PFSK-1 (cell line): ENCODE results near the gene TSPAN18.

ENCODE experiments used
- FOXP2 ChIP-seq: optimal IDR thresholded peaks from 2 replicates; pipeline ENCODE3; 2011; ENCODE audit warnings: borderline replicate concordance, control low read depth, inconsistent platforms; ENCODE audit not compliant: insufficient read depth; ENCODE audit errors: extremely low read length, extremely low read depth
- POLR2AphosphoS5 ChIP-seq: IDR thresholded peaks from 2 replicates; pipeline ENCODE4 v1.6.1; 2012; ENCODE audit warnings: low read depth, mild to moderate bottlenecking, control low read depth, low read length, moderate library complexity
- SIN3A ChIP-seq: IDR thresholded peaks from 2 replicates; pipeline ENCODE4 v1.6.1; 2012; ENCODE audit warnings: mild to moderate bottlenecking, low read length, moderate library complexity, borderline replicate concordance; ENCODE audit not compliant: insufficient read depth
- TAF1 ChIP-seq: IDR thresholded peaks from 2 replicates; pipeline ENCODE4 v1.6.1; 2012; ENCODE audit warnings: low read length, control low read depth, borderline replicate concordance; ENCODE audit not compliant: insufficient read depth
- TF ChIP-seq, protein P1 (sequence below), 2 experiments: IDR thresholded peaks; 2 replicates each; pipeline versions ENCODE4 v1.6.1 to v1.8.0; 2011 to 2012; ENCODE audit warnings: low read depth in 2 of 2, low read length in 2 of 2, control low read depth in 1 of 2, inconsistent platforms in 1 of 2, mild to moderate bottlenecking in 1 of 2, moderate library complexity in 1 of 2; ENCODE audit not compliant: insufficient read depth in 1 of 2

TSPAN18 gene

DNA sequence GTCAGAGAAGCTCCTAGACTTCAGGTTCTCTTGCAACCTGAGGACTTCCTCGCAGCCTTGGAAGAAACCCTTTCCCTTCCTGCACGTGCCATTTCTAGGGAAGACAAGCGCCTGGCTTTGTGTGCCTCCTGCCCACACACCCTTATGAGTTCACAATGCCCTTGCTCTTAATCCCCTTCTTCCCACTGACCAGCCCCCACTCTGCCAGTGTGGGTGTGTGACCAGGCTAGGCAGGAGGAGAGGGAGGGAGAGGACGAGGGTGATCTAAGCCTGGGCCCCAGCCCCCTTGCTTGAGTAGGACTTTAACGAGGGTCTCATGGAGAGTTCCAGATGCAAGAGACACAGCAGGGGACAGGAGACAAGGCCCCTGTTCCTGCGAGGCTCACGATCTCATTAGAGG is 193.7 kb downstream of the TSPAN18 start:
- TF ChIP-seq FOXP2: no peak
- TF ChIP-seq, protein P1, sequence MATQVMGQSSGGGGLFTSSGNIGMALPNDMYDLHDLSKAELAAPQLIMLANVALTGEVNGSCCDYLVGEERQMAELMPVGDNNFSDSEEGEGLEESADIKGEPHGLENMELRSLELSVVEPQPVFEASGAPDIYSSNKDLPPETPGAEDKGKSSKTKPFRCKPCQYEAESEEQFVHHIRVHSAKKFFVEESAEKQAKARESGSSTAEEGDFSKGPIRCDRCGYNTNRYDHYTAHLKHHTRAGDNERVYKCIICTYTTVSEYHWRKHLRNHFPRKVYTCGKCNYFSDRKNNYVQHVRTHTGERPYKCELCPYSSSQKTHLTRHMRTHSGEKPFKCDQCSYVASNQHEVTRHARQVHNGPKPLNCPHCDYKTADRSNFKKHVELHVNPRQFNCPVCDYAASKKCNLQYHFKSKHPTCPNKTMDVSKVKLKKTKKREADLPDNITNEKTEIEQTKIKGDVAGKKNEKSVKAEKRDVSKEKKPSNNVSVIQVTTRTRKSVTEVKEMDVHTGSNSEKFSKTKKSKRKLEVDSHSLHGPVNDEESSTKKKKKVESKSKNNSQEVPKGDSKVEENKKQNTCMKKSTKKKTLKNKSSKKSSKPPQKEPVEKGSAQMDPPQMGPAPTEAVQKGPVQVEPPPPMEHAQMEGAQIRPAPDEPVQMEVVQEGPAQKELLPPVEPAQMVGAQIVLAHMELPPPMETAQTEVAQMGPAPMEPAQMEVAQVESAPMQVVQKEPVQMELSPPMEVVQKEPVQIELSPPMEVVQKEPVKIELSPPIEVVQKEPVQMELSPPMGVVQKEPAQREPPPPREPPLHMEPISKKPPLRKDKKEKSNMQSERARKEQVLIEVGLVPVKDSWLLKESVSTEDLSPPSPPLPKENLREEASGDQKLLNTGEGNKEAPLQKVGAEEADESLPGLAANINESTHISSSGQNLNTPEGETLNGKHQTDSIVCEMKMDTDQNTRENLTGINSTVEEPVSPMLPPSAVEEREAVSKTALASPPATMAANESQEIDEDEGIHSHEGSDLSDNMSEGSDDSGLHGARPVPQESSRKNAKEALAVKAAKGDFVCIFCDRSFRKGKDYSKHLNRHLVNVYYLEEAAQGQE (IDR thresholded peaks at IDR 0.05; ENCODE audit: insufficient read depth in 1 of 2, low read depth in 2 of 2, low read length in 2 of 2): no peak

DNA sequence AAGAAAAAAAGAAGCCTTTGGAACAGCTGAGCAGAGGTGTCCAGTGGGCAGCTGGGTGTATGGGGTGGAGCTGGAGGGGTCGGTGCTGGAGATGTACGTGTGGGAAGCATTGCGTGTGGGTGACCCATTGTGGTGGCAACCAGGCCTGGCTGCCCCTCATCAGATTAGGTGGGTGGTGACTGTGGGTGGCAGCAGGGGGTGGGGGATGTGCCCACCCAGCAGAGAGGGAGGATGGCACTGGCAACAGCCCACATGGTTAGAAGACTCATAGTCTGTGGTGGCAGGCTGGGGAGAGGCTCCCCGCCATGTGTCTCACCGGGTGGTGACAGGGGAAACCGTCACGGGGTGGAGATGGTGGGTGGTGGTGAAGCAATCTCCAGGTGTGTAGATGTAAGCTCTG is 196.4 kb downstream of the TSPAN18 start:
- TF ChIP-seq SIN3A (no peak), POLR2AphosphoS5 (no peak), FOXP2 (no peak), TAF1 (no peak)
- TF ChIP-seq, protein P1 (IDR thresholded peaks at IDR 0.05; ENCODE audit: insufficient read depth in 1 of 2, low read depth in 2 of 2, low read length in 2 of 2): no peak

DNA sequence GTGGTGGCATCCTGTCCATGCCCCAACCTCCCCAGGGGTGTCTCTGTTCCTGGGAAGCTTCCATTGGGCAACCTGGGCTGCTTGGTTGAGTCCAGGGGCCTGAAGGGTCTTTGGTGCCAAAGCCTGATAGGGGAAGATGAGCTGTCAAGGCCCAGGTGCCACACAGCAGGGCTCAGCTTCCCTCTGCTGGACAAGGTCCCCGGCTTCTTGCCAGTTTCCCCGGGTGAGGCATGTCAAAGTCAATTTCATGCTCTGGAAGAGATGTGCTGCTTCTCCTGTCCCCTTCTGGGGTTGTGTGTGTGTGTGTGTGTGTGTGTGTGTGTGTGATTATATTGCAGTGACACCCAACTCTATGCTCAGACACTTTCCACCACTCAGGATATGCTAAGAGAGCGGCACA is 197.0 kb downstream of the TSPAN18 start:
- TF ChIP-seq, protein P1 (IDR thresholded peaks at IDR 0.05; ENCODE audit: insufficient read depth in 1 of 2, low read depth in 2 of 2, low read length in 2 of 2): no peak

DNA sequence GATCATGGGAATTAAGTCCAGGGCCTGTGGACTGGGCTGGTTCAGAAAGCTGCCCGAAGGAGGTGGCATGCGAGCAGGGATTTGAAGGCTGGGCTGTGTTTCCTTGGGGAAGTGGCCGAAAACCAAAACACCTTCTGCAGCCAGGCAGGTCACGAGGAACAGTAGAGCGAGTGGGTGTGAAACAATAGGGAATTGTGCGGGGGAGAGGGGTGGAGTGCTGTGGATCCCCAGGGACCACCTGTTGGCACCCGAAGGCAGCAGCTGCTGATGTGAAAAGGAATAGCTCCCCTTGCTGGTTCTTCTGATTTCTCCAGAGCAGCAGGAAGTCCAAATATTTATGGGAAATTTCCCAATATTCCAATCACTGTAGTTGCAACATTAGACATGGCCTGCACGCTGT is 199.3 kb downstream of the TSPAN18 start:
- TF ChIP-seq SIN3A (no peak), FOXP2 (no peak), TAF1 (no peak), POLR2AphosphoS5 (no peak)
- TF ChIP-seq, protein P1 (IDR thresholded peaks at IDR 0.05; ENCODE audit: insufficient read depth in 1 of 2, low read depth in 2 of 2, low read length in 2 of 2): no peak

DNA sequence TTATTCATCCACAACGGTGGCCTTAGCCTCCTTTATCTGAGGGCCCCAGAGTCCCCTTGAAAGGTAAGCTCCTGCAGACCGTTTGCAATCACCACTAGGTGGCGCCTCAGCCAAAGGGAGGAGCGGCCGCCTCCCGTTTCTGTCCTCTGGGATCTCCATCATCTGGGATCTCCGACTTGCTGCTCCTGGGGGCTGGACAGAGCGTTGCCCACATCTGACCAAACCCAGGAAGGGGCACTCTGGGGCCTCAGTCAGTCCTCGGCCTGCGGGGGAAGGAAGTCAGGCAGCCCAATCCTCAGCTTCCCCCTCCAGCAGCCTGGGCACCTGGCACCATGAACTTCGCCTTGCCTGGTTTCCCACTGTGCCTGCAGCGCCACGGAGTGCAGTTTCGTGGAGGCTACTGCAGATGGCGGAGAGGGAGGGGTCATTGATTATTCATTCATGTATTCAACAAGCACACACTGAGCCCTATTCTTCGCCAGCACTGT is 200.5 kb downstream of the TSPAN18 start:
- TF ChIP-seq POLR2AphosphoS5 (no peak), TAF1 (no peak), SIN3A (no peak), FOXP2 (no peak)
- TF ChIP-seq, protein P1 (IDR thresholded peaks at IDR 0.05; ENCODE audit: insufficient read depth in 1 of 2, low read depth in 2 of 2, low read length in 2 of 2): no peak
